Measurements from ENCODE around the gene DTD1.
"Not testable (repeated sequence)": the region's sequence is repeated elsewhere in the genome, so short reads cannot be mapped to it uniquely, and the experiment has no call there.

DNA sequence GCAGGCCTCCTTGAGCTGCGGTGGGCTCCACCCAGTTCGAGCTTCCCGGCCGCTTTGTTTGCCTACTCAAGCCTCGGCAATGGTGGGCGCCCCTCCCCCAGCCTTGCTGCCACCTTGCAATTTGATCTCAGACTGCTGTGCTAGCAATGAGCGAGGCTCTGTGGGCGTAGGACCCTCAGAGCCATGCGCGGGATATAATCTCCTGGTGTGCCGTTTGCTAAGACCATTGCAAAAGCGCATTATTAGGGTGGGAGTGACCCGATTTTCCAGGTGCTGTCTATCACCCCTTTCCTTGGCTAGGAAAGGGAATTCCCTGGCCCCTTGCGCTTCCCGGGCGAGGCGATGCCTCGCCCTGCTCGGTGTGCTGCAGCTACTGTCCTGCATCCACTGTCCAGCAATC is 173.0 kb downstream of the DTD1 start:
- TF ChIP-seq, protein P1, sequence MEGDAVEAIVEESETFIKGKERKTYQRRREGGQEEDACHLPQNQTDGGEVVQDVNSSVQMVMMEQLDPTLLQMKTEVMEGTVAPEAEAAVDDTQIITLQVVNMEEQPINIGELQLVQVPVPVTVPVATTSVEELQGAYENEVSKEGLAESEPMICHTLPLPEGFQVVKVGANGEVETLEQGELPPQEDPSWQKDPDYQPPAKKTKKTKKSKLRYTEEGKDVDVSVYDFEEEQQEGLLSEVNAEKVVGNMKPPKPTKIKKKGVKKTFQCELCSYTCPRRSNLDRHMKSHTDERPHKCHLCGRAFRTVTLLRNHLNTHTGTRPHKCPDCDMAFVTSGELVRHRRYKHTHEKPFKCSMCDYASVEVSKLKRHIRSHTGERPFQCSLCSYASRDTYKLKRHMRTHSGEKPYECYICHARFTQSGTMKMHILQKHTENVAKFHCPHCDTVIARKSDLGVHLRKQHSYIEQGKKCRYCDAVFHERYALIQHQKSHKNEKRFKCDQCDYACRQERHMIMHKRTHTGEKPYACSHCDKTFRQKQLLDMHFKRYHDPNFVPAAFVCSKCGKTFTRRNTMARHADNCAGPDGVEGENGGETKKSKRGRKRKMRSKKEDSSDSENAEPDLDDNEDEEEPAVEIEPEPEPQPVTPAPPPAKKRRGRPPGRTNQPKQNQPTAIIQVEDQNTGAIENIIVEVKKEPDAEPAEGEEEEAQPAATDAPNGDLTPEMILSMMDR (IDR thresholded peaks at IDR 0.05) = not testable (repeated sequence)
- not testable (repeated sequence) for TF ChIP-seq POLR2A (IDR thresholded peaks at IDR 0.05)
